Stimulated activated CD8-positive, alpha-beta memory T cell treated with anti-CD3 and anti-CD28 coated beads, Interleukin-12 subunit alpha, Interleukin-12 subunit beta, amount 100 ng/mL, for 4 hours (primary cell): ENCODE measurements around the gene FARP2.
A peak's percentile ranks its signal among the peaks of the same experiment; 100 is the strongest.

ENCODE experiments used
- DNase-seq: peaks from one replicate; pipeline ENCODE4 v3.0.0-alpha.2; 2020; ENCODE audit warnings: low read depth

Gene FARP2

DNA sequence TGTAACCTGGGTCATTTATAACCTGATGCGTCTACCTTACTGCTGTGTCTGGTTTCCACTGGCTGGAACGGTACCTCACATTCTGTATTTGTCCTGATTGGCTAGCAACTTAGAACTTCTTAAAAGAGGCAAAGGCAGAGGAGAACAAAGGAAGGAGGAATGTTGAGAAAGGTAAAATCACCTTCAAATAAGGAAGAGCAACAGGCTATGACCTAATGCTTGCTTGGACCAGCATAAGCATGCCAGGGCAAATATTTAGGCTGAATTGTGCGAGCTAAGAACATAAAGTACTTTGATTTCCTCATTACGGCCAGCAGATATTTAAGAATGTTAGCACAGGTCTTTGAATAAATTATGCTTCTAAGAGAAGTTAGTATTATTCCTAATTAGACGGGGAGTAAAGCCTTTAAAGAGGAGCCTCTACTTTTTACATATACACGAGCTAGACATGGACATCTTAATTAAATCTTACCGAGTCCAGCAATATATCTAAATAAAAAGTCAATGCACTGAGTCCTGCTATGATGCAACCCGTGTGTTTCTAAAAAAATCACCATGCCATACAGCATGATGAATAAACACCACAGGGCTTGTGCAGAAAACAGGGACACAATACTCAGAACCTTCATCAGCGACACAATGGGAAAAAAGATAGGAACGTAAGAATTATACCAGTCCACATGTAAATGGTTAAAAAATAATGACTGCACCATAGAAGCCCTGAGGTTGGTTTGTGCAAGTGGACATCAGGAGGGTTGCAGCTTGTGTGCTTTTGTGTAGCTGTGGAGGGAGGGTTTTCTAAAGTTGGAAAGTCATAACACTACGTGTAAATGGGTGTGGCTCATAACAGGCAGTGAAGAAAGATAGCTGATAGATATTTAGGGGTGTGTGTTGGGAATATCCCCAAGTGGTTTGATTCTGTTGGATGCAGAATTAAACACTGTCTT is 26.1 kb upstream of the FARP2 start:
- no peak for DNase-seq

DNA sequence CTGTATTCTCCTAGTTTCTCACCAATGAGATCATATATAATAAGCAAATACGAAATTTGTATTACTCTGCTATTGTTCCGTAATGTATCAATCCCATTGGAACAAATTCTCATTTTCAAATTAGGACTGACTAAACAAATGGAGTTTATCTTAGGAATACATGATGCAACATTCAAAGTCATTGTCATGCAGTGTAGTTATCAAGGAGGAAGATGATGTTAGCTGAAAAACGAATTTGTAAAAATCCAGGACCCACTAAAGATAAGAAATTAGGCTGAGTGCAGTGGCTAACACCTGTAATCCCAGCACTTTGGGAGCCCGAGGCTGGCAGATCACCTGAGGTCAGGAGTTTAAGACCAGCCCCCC is 25.5 kb upstream of the FARP2 start:
- DNase-seq: no peak

DNA sequence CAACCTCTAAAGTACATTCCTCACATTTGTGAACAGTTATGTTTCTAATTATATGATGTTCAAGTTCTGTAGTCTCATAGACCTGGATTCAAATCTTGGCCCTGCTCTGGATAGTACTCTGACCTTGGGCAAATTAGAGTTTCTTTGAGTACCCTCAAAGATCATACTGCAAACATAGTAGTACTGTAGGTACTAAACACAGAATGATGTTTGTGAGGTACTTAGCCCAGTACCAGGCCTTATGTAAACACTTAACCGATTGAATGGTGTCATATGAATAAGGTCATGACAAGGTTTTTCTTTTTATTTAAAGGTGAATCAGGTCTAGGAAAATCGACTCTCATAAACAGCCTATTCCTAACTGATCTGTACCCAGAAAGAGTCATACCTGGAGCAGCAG is 21.3 kb upstream of the FARP2 start:
- no peak for DNase-seq

DNA sequence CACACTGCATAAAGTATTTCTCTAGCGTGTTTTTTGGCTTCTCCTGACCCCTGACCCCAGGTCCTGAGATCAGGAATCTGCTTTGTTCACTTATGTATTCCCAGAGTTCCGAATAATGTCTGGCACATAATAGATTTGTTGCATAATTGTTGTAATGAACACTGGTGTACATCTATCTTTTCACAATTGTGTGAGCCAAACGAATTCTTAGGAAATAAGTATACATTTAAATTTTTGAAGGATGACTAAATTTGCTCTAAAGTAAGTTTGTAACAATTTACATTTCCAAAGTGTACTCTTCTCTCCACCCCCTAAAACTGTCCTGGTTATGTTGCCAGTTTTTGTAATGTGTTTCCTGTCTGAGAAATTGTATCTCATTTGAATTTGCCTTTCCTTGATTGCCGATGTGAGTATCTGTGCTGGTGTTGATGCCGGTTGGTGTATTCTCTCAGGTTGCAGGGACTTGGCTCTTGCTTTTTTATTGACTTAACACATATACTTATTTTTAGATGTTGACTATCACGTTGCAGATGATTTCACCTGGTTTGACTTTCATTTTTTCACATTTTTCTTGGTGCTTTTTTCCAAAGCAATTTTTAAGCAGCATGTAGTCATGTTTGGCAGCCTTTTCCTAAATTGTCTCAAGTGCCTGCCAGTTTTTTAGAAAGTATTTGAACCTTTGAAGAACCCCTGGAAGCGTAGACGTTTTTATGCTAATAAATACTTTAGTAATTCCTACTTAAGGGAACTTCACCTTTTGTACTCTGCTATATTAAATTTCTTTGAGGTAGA is 16.1 kb upstream of the FARP2 start:
- DNase-seq: no peak

DNA sequence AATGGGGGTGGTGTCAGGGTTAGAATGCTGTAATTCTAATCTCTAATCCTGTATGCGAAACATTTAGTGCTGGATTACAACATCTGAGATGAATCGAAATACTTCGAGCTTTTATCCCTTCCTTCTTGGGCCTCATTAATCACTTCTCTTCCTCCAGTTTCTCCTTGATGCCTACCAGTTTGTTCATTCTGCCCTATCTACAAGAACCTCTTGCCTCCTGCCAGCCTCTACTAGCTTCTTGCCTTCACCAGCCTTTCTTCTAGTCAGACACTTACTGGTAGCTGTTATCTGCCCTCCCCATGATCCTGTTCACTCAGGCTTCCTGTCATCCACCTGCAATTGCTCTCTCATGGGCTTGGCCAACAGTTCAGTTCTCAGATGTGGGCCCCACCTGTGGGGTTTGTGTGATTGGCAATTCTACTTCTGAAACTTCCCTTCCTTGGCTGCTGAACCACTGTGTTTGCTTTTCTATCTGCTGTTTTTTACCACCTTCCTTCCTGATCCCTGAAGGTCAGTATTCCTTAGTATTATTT is 15.4 kb upstream of the FARP2 start:
- no peak for DNase-seq

DNA sequence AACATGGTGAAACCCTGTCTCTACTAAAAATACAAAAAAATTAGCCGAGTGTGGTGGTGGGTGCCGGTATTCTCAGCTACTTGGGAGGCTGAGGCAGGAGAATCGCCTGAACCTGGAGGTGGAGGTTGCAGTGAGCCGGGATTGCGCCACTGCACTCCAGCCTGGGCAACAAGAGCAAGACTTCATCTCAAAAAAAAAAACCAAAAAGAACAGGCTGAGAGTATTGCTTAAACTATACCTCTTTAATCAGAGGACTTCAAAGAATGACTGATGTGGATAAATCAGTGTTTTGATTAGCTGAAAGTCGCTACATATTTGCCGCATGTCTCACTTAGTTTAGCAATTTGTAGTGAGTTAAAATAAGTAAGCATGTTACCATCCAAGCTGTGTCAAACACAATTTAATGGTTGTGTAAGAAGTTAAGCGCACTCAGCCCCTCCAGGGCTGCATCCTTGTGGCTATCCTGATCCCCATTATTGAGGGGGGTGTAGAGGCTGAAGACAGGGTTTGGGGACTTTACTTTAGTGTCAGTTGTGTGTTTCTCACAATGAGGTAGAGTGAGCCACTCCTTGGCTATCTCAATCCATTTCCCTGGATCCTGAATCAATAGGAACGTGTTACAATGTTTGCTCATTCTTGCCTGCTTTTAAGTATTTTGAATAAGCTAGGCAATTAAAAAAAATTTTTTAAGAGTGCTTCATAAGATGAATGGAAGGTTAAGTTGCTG is 11.0 kb upstream of the FARP2 start:
- no peak for DNase-seq

DNA sequence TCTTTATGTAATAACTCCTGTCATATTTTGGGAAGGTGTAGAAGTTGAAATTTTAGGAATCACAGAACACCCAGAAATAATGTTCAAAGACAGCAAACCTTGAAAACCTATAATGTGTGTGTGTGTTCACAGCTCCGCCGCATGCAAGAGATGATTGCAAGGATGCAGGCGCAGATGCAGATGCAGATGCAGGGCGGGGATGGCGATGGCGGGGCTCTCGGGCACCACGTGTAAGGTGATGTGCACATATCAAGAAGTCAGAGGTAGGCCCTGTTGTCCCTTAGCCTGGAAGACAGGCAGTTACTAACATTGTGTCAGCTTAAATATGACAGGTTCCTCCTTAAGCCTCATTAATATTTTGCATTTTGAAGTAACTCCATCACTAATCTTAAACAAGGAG is 6.1 kb upstream of the FARP2 start:
- no peak for DNase-seq

DNA sequence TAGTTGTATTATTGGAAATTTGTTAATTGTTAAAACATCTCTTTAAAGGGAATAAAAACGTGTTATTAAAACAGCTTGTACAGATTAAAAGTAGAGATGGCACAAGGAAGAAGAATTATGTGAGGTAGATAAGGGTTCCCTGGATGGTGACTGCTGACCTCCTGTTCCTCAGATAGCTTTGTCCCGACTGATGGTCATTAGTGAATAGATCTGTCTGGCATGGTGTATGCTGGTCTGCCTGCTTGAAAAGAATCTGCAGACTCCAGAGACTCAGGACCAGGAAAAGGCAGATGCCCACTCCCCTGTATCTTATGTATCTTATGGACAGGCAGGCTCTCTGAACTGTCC is 5.6 kb upstream of the FARP2 start:
- no peak for DNase-seq

DNA sequence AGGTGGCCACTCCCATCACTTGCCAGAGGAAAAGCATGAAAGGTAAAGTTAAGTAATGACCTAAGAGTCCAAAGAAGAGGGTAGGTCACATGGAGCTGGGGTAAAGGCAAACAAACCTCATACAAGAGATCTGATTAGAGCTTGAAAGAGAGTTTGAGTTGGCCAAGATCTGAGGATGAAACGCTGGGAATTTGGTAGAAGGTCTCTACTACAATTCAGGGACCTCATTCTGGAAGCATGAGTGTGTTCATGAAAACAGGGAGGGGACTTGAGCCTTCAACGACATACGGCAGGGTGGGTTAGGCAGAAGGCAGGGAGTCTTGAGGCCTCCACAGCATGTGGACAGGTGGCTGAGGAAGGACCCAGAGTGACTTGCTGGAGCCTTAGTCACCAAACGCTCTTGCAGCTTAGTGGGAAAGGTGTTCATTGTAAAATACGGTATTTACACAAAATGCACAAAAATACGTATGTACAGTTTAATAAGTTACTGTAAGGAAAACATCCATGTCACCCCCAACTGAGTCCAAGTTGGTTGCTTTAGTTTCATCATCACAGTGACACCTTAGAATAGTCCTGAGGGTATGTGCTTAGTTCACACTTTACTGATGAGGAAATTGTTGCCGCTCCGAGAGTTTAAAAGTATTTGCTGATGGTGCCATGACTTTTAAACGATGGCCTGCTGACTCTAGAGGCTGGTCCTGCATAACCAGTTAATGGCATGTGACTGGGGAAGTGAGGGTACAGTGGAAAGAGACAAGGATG is 5.0 kb upstream of the FARP2 start:
- no peak for DNase-seq

DNA sequence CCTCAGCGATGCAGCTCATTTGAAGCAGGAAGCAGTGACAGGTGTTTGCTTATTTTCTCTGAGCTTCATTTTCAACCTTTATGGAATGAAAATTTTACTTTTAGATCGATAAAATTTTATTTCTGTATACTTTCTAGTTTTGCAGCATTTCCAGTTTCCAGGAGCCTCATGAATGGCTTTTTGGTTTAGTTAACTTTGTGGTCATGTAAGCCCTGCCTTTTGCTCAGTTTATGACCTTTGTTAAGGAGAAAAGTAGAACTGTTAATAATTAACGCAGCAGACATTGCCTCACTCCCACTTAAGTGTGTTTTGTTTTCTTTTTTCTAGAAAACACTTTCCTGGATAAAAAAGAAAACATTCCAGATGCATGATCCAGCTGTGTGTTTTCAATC is 4.4 kb upstream of the FARP2 start:
- no peak for DNase-seq

DNA sequence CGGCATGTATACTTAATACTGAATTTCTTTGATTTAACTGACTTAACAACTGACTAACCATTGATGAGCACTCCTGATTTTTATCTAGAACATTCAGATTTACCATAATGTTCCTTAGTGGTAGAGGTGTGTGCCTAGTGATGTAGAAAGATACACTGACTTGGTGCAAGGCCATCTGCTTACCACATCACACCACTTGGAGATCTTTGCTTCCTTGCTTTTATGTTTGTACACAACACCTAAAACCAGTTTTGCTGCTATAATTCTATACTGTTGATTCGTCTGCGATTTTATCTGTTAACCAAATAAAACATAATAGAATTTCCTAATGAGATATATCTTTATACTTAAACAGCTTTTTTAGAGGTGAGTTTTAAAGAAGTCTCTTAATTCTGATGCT is 3.9 kb upstream of the FARP2 start:
- DNase-seq: no peak

DNA sequence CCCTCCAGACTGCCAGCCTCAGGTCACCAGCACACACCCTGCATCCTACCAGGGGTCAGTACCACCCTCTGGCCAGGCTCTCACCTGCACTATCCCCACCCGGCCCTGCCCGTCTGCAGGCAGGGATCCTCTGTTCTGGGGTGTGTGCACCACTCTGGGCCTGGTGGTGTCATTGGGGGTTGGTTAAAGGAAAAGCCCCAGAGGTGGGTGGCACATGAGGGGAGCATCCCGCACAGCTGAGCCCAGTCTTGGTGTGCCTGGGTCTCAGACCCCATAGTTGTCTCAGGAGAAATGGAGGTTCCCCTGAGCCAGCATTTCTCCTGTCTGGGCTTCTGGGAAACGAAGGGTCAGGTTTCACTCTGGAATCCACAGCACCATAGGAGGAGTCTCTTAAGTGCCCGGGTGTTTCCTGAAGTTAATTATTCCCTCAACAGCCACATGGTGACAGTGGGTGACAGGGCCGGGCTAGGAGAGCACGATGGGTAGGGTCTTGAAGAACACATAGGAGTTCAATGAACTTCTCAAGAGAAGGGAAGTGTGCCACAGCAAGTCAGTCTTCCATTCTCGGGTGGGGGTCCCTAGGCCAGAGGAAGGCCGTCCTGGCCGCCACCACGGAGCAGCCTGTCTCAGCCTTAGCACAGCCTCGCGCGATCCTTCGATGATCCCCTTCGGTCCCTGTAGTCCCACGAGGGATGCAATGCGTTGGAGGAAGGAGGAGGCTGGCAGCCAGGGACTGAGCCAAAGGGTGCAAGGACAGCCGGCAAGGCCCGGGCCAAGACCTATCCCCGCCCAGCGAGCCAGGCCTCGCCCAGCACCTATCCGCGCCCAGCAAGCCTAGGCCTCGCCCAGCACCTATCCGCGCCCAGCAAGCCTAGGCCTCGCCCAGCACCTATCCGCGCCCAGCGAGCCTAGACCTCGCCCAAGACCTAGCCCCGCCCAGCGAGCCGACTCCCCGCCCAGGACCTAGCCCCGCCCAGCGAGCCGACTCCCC is 1.1 kb upstream of the FARP2 start:
- DNase-seq: peak; percentile 28

DNA sequence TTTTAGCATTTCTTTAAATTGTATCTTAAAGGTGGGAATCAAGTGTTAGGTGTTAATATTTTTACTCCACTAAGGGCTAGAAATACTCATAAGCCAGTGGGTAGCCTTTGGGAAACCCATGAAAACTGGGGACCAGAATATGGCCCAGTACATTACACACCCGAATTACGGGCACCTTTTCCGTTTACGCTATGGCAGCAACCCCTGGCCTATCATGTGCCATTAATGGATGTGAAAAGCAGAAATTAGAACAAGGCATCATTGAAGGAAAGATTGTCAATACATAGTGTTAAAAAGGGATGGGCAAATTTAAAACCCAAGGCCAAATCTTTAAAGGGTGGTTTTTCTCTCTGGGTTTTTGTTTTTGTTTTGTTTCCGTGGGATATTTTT is 781 bp downstream of the FARP2 start:
- DNase-seq: no peak

DNA sequence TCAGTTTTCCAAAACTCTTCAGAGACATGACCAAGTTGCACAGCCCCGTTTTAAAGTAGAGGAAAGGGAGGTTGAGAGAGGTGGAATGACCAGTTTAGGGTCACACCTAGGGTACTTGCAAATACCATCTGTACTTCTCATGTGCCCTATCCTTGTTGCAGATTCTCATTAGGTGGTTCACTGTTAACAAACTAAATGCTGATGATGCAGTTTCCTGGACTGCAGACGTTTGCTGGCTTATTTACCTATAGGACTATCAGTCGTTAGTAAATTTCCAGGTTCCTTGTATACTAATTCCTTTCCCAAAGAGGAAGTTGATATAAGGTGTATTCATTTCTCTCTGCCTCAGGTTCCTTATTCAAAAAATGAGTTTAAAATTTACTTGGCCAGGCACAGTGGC is 1.4 kb downstream of the FARP2 start:
- no peak for DNase-seq

DNA sequence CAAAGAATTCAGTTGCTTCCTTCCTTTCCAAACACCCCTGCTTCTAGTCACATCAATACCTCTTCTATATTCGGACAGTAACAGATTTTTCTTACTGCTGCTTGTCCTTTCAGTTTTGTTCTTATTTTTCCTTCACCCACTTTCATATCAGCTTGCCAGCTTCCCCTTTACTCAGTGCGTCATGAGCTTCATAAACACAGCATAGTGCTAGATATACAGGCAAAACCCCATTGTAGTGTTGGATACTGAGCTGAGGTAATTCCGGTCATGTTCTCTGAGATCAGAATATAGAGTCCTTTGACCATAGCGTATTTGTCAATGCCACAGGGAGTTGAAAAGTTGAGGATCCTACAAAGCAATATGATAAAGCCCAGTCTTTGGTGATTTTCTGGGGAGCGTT is 2.4 kb downstream of the FARP2 start:
- no peak for DNase-seq

DNA sequence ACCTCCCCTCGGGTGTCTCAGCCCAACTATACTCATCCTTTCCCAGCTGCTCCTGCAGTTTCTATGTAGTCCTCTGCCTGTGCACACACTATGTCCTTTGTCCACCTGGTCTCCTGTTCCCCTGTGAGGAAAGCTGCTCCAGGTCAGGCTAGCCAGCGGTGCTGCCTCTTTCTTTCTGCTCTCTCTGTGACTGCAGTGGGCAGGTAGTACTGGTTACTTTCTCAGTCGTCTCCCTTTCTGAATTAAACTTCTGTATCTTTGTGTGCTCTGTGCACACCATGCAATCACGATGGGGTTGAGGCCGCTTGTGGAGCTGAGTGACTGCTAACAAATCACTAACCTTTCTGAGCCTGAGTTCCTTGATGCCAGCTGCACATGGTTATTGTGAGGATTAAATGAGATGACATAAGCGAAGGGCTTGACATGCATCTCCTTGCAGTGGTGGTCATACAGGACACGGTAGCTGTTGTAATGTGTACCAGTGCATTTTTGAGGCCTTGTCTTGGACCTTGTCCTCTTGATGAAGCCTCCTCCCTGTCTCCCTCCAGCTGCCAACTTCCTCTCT is 3.5 kb downstream of the FARP2 start:
- DNase-seq: no peak

DNA sequence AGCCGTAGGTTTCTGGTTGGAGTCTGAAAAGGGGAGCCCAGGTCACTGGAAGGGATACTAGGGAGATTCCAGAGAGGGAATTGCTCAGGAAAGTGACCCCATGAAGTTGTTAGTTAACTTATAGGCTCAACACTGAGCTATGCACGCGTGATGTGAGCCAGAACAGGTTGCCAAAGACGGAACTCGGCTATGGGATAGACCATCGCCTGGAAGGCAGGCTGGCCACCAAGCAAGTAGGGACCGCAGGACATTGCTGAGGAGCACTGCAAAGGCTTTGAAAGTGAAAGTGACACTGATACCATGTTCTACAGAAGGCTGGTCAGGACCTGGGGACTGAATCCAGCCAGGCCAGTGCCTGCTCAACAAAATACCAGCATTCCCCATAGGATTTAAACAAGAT is 7.3 kb downstream of the FARP2 start:
- no peak for DNase-seq

DNA sequence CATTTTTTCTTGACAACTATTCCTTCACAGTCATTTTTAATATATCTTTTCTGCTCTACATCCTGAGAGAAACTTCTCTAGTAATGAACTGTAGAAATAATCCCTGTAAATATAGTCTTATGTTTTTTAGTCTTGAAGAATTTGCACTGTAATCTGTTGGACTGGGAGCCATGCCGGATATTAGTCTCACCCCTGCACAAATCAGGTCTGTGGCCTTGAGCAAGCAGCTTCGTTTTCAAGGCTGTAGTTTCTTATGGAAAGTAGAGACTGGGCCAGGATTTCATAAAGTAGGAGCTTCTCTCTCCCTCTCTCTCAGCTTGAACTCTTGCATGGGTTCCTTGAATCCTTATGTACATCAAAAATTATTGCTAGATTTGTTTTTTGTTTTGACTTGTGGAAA is 8.7 kb downstream of the FARP2 start:
- no peak for DNase-seq

DNA sequence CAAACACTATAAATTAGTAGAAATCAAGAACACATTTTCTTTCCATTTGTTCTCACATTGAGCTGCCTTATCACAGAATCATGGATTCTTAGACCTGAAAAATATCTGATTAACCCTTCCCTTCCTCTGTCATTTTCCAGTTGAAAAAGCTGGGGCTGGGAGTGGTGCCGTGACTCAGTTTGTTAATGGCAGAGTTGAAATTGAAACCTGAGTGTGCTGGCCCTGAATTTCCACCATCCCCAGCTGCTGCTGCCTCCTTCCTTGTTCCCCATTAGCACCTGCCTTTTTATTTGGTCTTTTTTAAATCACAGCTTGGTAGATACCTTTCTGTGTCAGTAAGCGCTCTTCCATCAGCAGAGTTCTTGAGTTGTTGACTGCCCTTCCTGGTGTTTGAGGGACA is 10.6 kb downstream of the FARP2 start:
- DNase-seq: no peak

DNA sequence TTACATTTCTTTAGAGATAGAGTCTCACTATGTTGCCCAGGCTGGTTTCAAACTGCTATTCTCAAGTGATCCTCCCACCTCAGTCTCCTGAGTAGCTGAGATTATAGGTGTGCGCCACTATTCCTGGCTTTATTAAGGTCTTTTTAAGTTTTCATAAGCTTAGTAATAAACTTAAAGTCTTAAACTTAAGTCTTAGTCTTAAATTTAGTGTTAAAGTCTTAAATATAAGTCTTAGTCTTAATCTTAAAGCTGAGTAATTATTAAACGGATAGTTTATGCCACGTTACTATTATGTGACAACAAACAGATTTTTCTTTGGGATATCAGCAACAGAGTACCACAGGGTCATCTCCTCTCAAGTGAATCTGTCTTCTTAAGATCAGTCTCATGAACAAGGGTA is 12.6 kb downstream of the FARP2 start:
- DNase-seq: no peak
